ENCODE results near the gene OR5AU1.
"Not testable (repeated sequence)": the region's sequence is repeated elsewhere in the genome, so short reads cannot be mapped to it uniquely, and the experiment has no call there.

DNA sequence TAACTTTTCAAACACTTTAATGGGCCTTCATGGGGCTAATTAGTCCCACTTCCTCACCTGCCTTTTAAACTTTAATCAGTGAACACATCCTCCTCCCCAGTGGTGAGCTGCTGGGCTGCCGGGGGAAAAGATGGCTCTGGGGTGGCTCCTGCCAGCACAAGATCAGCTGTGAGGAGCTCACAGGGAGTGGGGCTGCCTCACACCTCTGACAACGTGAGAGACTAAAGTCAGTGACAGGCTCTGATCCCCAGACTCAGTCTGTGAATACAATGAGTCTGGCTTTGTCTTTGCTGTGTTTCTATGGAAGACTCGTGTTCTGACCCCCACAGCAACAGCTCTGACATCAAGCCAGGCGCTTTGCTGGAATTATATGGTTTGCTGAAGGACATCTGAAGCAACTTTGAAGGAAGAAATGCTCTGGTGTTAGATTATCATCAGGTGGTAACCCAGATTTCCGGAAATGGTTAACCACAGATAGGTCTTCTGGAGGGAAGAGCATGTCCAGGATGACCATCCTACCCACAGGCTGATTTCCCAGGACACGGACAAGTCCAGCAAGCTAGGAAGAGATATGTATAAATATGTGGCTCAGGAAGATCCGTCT, 9.2 kb upstream of the OR5AU1 start:
- not testable (repeated sequence) for TF ChIP-seq POLR2A, TAF1 (IDR thresholded peaks at IDR 0.05; ENCODE audit: low read depth, low read length)
